CD4-positive, alpha-beta T cell treated with Interleukin-6 at 100 ng/mL for 8 hours (primary cell): ENCODE data around the gene DRC7.
"Not testable (repeated sequence)": the region's sequence is repeated elsewhere in the genome, so short reads cannot be mapped to it uniquely, and the experiment has no call there.

Experiments used
- DNase-seq: peaks from one replicate; pipeline ENCODE4 v3.0.0-alpha.2; 2020; ENCODE audit warnings: mixed read lengths, low spot score

DRC7 gene

GRCh38 chr16:57693550-57693949, 1.1 kb upstream of the DRC7 start:
- DNase-seq = no peak

GRCh38 chr16:57694231-57694724, 328 bp upstream of the DRC7 start:
- no peak for DNase-seq

GRCh38 chr16:57695680-57696069, 1.1 kb downstream of the DRC7 start:
- DNase-seq = no peak

- DNase-seq = no peak
Measured at GRCh38 chr16:57696240-57696639, 1.6 kb downstream of the DRC7 start.

GRCh38 chr16:57697896-57698537, 3.4 kb downstream of the DRC7 start:
- no peak for DNase-seq

- no peak for DNase-seq
Measured at GRCh38 chr16:57698812-57699405, 4.3 kb downstream of the DRC7 start.

GRCh38 chr16:57699481-57699880, 4.9 kb downstream of the DRC7 start:
- no peak for DNase-seq

- DNase-seq = no peak
Measured at GRCh38 chr16:57699899-57700298, 5.3 kb downstream of the DRC7 start.

GRCh38 chr16:57700781-57701551, 6.4 kb downstream of the DRC7 start:
- no peak for DNase-seq

- no peak for DNase-seq
Measured at GRCh38 chr16:57701759-57702371, 7.3 kb downstream of the DRC7 start.

GRCh38 chr16:57703416-57704010, 8.9 kb downstream of the DRC7 start:
- DNase-seq = no peak

- DNase-seq = no peak
Measured at GRCh38 chr16:57704011-57704904, 9.7 kb downstream of the DRC7 start.

GRCh38 chr16:57704905-57705852, 10.6 kb downstream of the DRC7 start:
- no peak for DNase-seq

- no peak for DNase-seq
Measured at GRCh38 chr16:57706717-57707116, 12.1 kb downstream of the DRC7 start.

- no peak for DNase-seq
Measured at GRCh38 chr16:57707331-57707730, 12.7 kb downstream of the DRC7 start.

- DNase-seq = no peak
Measured at GRCh38 chr16:57708168-57708567, 13.6 kb downstream of the DRC7 start.

- DNase-seq = no peak
Measured at GRCh38 chr16:57709663-57710062, 15.1 kb downstream of the DRC7 start.

GRCh38 chr16:57711346-57711745, 16.7 kb downstream of the DRC7 start:
- DNase-seq = no peak

- no peak for DNase-seq
Measured at GRCh38 chr16:57711993-57712392, 17.4 kb downstream of the DRC7 start.

- DNase-seq = not testable (repeated sequence)
Measured at GRCh38 chr16:57712569-57712968, 18.0 kb downstream of the DRC7 start.
